Heart left ventricle (tissue), 16 donors: ENCODE data around the gene AAK1. TPM values are rescaled to one million over a fixed set of nuclear protein-coding genes. Genes with fewer than 3 reads are reported as not detected.
"Not testable (repeated sequence)": the region's sequence is repeated elsewhere in the genome, so short reads cannot be mapped to it uniquely, and the experiment has no call there.

Source experiments
- ATAC-seq, 4 donors: fragments of 200-7000 bp; cut with Tn5 transposase; one replicate each; pipeline ENCODE4 v1.9.1; 2020 to 2022; ENCODE audit warnings: moderate library complexity in 4 of 4, mild to moderate bottlenecking in 3 of 4, moderate number of reproducible peaks in 1 of 4
- DNase-seq, 5 donors: peaks; one replicate each; pipeline ENCODE4 v3.0.0-alpha.2; 2020
- H3K27ac ChIP-seq, 12 donors: fragments of 200-600 bp; sonication (generic) in 4 of 12; one replicate each; pipeline versions ENCODE4 v1.5.0 to v1.8.0; 2016 to 2022; ENCODE audit warnings: mild to moderate bottlenecking in 2 of 12
- H3K27me3 ChIP-seq, 9 donors: fragments of 200-600 bp; sonication (generic) in 2 of 9; one replicate each; pipeline versions ENCODE4 v1.5.1 to v1.8.0; 2016 to 2022; ENCODE audit warnings: mild to moderate bottlenecking in 3 of 9
- H3K36me3 ChIP-seq, 9 donors: fragments of 200-600 bp; sonication (generic) in 2 of 9; one replicate each; pipeline versions ENCODE4 v1.5.0 to v1.8.0; 2018 to 2022; ENCODE audit warnings: mild to moderate bottlenecking in 2 of 9
- H3K4me1 ChIP-seq, 12 donors: fragments of 200-600 bp; sonication (generic) in 4 of 12; one replicate each; pipeline versions ENCODE4 v1.5.0 to v1.8.0; 2016 to 2022; ENCODE audit warnings: mild to moderate bottlenecking in 3 of 12
- H3K4me3 ChIP-seq, 12 donors: fragments of 200-600 bp; sonication (generic) in 4 of 12; one replicate each; pipeline versions ENCODE4 v1.5.0 to v1.8.0; 2017 to 2022; ENCODE audit warnings: mild to moderate bottlenecking in 9 of 12, moderate library complexity in 4 of 12
- H3K9me3 ChIP-seq, 12 donors: fragments of 200-600 bp; sonication (generic) in 4 of 12; one replicate each; pipeline versions ENCODE4 v1.5.0 to v1.8.0; 2016 to 2022; ENCODE audit warnings: mild to moderate bottlenecking in 1 of 12
- POLR2A ChIP-seq, 2 donors: fragments of 450-650 bp; IDR thresholded peaks; one replicate each; pipeline ENCODE4 v1.6.1; 2017; ENCODE audit warnings: antibody characterized with exemption in 2 of 2, mild to moderate bottlenecking in 2 of 2, moderate library complexity in 2 of 2
- WGBS, 4 donors: extraction: QIAGEN DNeasy Blood & Tissue Kit in 2 of 4; methylation state at CpG; one replicate each; pipeline versions ENCODE4 v1.1.5 to v1.1.7; 2013 to 2018; 5-methylcytosine and 5-hydroxymethylcytosine counted together
- intact Hi-C, 10 donors: fragments of 100-400 bp; cut with DNase I; formaldehyde crosslinking; loops; one replicate each; pipeline versions ENCODE4 v1.11.1 to v1.14.2; 2022
- polyA plus RNA-seq, 2 donors: library from polyadenylated mRNA; stranded (reverse); fragments of 200-250 nt; gene quantifications; one replicate each; pipeline ENCODE4 v1.2.3, GENCODE V29; 2013
- total RNA-seq, 9 donors: library from RNA; depleted of rRNA in 2 of 9; stranded (reverse); fragments of >200 nt in 2 of 9; fragmentation: NEBNext Ultra II Directional in 3 of 9; extraction: Animal tissue kit (Norgen Biotek cat#: 25700) in 3 of 9; gene quantifications; one replicate each; pipeline versions ENCODE4 v1.1.0 to v1.2.4, GENCODE V29; 2016 to 2023
- TF ChIP-seq, protein P1 (sequence below), 12 donors: fragments of 200-600 bp; sonication (generic) in 4 of 12; IDR thresholded peaks; one replicate each; pipeline versions ENCODE4 v1.5.0 to v1.8.0; 2018 to 2022; ENCODE audit warnings: antibody characterized with exemption in 12 of 12, mild to moderate bottlenecking in 5 of 12
- donor health status: ischemic (EF 13 %, LVEDD 7.1; RV severe dilation, severe dysfunction).
- donor health status: healthy with polysubstance abuse.
- donor health status: DM: no; HTN: yes; CAD: no.
- donor health status: DM: no; HTN: no; CAD: no.
- donor health status: ischemic (EF 25% LVEDD 6.9; RV normal size, moderate dysfunction).
- donor health status: ischemic (EF 25% LVEDD 5.7; RV mildly dilated, moderate dysfunction).
- donor health status: healthy.
- donor health status: DM: yes; HTN: yes; CAD: no.
- donor health status: ischemic (EF 35%, LVEDD 5.7; RV mildly dilated, moderate dysfunction).
- donor health status: nonischemic (EF 11% LVEDD 7.7; RV severe dilation, severe dysfunction).
- donor health status: DM: yes; HTN: yes; CAD: no.
- donor health status: PGD.
- donor health status: ischemic (EF 29% LVEDD 5.4; RV normal size, mild dysfunction).
- donor health status: nonischemic (EF 23%, LVEDD 6.1; RV moderate dilation, normal function).

AAK1 gene
- total and polyA plus RNA-seq, 11 donors = 34.4 to 167 (median 122) TPM

DNA sequence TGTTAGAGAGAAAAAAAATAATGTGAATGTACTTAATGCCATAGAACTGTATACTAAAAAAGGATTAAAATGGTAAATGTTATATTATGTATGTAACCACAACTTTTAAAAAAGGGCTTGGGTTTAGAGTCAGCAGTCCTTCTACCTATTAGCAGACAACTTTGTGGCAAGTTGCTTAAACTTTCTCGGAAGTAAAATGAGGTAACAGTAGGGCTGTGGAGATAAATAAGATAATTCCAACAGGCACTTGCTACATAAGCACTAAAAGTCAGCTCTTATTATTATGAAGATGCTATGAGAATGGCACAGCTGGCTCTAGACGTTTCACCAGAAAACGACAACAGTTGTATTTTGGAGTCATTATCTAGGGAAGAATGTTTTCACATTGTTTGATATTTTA, 31.3 kb downstream of the AAK1 start:
- Histone ChIP-seq H3K36me3 (peaks cover 0 to 4% (median 0%) of the 10 kb centered on the region in 9 donors), H3K9me3 (peaks cover 0 to 7% (median 0%) of the 10 kb centered on the region in 12 donors), H3K27ac (no peak overlapping the region), H3K27me3 (no peaks in the 10 kb centered on the region), H3K4me3 (no peak overlapping the region), H3K4me1 (peaks cover 0 to 55% (median 23%) of the 10 kb centered on the region in 12 donors)
- DNase-seq (no peak), ATAC-seq (no peak)
- WGBS, 4 donors = 88 to 98% (median 92%) methylated on average over 3 of the region's 3 CpGs
- TF ChIP-seq, protein P1, sequence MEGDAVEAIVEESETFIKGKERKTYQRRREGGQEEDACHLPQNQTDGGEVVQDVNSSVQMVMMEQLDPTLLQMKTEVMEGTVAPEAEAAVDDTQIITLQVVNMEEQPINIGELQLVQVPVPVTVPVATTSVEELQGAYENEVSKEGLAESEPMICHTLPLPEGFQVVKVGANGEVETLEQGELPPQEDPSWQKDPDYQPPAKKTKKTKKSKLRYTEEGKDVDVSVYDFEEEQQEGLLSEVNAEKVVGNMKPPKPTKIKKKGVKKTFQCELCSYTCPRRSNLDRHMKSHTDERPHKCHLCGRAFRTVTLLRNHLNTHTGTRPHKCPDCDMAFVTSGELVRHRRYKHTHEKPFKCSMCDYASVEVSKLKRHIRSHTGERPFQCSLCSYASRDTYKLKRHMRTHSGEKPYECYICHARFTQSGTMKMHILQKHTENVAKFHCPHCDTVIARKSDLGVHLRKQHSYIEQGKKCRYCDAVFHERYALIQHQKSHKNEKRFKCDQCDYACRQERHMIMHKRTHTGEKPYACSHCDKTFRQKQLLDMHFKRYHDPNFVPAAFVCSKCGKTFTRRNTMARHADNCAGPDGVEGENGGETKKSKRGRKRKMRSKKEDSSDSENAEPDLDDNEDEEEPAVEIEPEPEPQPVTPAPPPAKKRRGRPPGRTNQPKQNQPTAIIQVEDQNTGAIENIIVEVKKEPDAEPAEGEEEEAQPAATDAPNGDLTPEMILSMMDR (IDR thresholded peaks at IDR 0.05) = no peak
- no peak for TF ChIP-seq POLR2A (IDR thresholded peaks at IDR 0.05)
- intact Hi-C loops = no loop called here

- H3K9me3 ChIP-seq = peaks cover 0 to 11% (median 0%) of the 10 kb centered on the region in 12 donors
- ATAC-seq (peak in 3 of 4 donors; percentile 43 to 62 (median 54)), DNase-seq (no peak)
- H3K4me1 ChIP-seq = peaks cover 3 to 67% (median 30%) of the 10 kb centered on the region in 12 donors
- H3K27me3 ChIP-seq = no peaks in the 10 kb centered on the region
- intact Hi-C loops = no loop called here
- H3K4me3 ChIP-seq = no peak overlapping the region
- 62 to 73% (median 71%) methylated on average over 2 of the region's 2 CpGs for WGBS, 4 donors
- peaks cover 0 to 4% (median 0%) of the 10 kb centered on the region in 9 donors for H3K36me3 ChIP-seq
- H3K27ac ChIP-seq = no peak overlapping the region
- TF ChIP-seq, protein P1 (IDR thresholded peaks at IDR 0.05) = no peak
Observed at GRCh38 chr2:69608109-69608508, 35.4 kb downstream of the AAK1 start.

DNA sequence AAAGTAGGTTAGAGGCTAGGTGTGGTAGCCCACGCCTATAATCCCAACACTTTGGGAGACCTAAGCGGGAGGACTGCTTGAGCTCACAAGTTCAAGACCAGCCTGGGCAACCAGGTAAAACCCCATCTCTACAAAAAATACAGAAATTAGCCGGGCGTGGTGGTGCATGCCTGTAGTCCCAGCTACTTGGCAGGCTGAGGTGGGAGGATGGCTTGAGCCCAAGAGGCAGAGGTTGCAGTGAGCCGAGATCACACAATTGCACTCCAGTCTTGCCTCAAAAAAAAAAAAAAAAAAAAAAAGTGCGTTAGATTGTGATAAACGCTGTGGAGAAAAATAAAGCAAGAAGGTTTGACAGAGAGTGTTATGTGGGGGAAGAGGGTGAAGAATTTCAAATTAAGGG, 36.8 kb downstream of the AAK1 start:
- H3K27ac ChIP-seq, DNase-seq, intact Hi-C loops, H3K36me3 ChIP-seq, H3K4me3 ChIP-seq, ATAC-seq, H3K27me3 ChIP-seq: not testable (repeated sequence)
- Histone ChIP-seq H3K9me3 (peaks cover 0 to 11% (median 0%) of the 10 kb centered on the region in 12 donors), H3K4me1 (peaks cover 5 to 71% (median 38%) of the 10 kb centered on the region in 12 donors)
- WGBS, 4 donors = 59 to 67% (median 64%) methylated on average over 7 of the region's 7 CpGs

DNA sequence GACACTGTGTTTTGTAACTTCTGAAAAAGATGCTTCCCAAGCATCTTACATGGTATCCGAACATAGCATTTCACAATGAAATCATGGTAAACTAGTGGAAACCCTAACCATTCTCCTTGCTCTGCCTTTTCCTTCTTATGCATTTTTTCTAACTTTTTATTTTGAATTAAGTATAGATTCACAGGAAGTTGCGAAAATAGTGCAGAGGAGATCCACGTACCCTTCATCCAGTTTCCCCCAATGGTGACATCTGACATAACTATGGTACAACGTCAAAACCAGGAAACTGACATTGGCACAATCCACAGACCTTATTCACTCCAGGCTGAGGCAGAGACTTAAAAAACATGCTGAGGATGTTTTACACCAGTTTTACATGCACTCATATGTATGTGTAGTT, 38.3 kb downstream of the AAK1 start:
- peak overlapping the region in 1 of 12 donors; percentile 30 for H3K27ac ChIP-seq
- no peak for ATAC-seq
- intact Hi-C loops = no loop called here
- no peak for DNase-seq
- H3K9me3 ChIP-seq = peaks cover 0 to 11% (median 0%) of the 10 kb centered on the region in 12 donors
- H3K36me3 ChIP-seq = peaks cover 0 to 1% (median 0%) of the 10 kb centered on the region in 9 donors
- 89 to 94% (median 93%) methylated on average over 4 of the region's 4 CpGs for WGBS, 4 donors
- peaks cover 6 to 76% (median 49%) of the 10 kb centered on the region in 12 donors for H3K4me1 ChIP-seq
- H3K4me3 ChIP-seq = no peak overlapping the region
- H3K27me3 ChIP-seq = no peaks in the 10 kb centered on the region
- no peak for TF ChIP-seq POLR2A (IDR thresholded peaks at IDR 0.05)

DNA sequence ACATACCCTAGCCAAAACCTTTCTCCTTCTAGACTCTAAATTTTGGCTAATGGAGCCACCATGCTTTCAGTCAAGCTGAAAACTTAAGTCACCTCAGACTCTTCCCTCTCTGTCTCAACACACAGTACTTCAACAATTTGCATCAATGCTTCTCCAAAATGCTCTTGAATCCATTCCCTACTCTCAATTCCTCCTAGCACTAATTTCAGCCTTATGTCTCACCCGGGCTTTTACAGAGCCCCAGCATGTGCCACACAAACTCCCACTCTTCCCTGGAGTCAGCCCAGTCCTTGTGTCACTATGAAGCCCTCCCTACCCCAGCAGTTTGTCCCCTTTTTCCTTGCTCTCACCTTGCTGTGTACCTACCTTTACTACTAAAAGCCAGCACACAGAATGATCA, 38.7 kb downstream of the AAK1 start:
- Histone ChIP-seq H3K9me3 (peaks cover 0 to 6% (median 0%) of the 10 kb centered on the region in 12 donors), H3K27ac (peak overlapping the region in 4 of 12 donors; percentile 20 to 37 (median 30)), H3K4me3 (no peak overlapping the region), H3K27me3 (no peaks in the 10 kb centered on the region), H3K36me3 (peaks cover 0 to 6% (median 0%) of the 10 kb centered on the region in 9 donors), H3K4me1 (peaks cover 6 to 76% (median 49%) of the 10 kb centered on the region in 12 donors)
- intact Hi-C loops = no loop called here
- no peak for TF ChIP-seq POLR2A (IDR thresholded peaks at IDR 0.05)
- TF ChIP-seq, protein P1 (IDR thresholded peaks at IDR 0.05) = no peak
- no peak for ATAC-seq
- WGBS, 4 donors = 45 to 87% (median 82%) methylated on average over 1 of the region's 1 CpG
- no peak for DNase-seq
